Fibroblast of the aortic adventitia (primary cell): ENCODE results near the gene NATD1. TPM values are rescaled to one million over a fixed set of nuclear protein-coding genes. Genes with fewer than 3 reads are reported as not detected.

Source experiments
- DNase-seq: peaks from one replicate; pipeline ENCODE4 v3.0.0-alpha.2; 2010; ENCODE audit warnings: low read depth
- H3K4me3 ChIP-seq: 2 replicates; pipeline ENCODE4 v1.5.1; 2011; ENCODE audit warnings: low read depth, mild to moderate bottlenecking, control low read depth, low read length, moderate library complexity
- total RNA-seq: library from RNA; depleted of rRNA; stranded (reverse); fragments of >200 nt; gene quantifications from 2 replicates; pipeline ENCODE4 v1.2.3, GENCODE V29; 2012; ENCODE audit warnings: low replicate concordance
- TF ChIP-seq, protein P1 (sequence below): IDR thresholded peaks from 2 replicates; pipeline ENCODE4 v1.5.1; 2011; ENCODE audit warnings: mild to moderate bottlenecking, low read length, control low read depth, inconsistent platforms; ENCODE audit not compliant: insufficient read depth

NATD1 gene
- total RNA-seq, 1 donor = 3.1 TPM

DNA sequence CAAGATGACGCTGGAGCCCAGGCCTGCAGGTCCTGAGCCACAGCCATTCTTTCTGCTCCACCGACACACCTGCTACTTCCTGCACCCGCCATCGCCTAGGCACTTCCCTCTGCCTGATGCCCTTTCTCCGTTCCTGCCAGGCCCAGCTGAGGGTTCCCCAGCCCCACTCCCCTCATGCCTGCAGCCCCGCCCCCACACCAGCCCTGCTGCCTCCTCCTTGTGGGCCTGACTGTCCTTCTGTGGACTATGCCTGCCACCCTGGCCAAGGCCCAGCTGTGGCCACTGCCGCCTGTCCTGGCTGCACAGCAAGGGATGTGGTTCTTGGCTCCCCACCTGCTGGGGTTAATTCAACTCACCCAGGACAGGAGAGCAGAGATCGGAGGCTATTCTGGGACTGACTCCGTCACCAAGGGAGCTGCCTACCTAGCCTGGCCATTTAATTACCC lies 7.5 kb downstream of the NATD1 start:
- no peak for DNase-seq
- no peak overlapping the region for H3K4me3 ChIP-seq
- TF ChIP-seq, protein P1, sequence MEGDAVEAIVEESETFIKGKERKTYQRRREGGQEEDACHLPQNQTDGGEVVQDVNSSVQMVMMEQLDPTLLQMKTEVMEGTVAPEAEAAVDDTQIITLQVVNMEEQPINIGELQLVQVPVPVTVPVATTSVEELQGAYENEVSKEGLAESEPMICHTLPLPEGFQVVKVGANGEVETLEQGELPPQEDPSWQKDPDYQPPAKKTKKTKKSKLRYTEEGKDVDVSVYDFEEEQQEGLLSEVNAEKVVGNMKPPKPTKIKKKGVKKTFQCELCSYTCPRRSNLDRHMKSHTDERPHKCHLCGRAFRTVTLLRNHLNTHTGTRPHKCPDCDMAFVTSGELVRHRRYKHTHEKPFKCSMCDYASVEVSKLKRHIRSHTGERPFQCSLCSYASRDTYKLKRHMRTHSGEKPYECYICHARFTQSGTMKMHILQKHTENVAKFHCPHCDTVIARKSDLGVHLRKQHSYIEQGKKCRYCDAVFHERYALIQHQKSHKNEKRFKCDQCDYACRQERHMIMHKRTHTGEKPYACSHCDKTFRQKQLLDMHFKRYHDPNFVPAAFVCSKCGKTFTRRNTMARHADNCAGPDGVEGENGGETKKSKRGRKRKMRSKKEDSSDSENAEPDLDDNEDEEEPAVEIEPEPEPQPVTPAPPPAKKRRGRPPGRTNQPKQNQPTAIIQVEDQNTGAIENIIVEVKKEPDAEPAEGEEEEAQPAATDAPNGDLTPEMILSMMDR = no peak

DNA sequence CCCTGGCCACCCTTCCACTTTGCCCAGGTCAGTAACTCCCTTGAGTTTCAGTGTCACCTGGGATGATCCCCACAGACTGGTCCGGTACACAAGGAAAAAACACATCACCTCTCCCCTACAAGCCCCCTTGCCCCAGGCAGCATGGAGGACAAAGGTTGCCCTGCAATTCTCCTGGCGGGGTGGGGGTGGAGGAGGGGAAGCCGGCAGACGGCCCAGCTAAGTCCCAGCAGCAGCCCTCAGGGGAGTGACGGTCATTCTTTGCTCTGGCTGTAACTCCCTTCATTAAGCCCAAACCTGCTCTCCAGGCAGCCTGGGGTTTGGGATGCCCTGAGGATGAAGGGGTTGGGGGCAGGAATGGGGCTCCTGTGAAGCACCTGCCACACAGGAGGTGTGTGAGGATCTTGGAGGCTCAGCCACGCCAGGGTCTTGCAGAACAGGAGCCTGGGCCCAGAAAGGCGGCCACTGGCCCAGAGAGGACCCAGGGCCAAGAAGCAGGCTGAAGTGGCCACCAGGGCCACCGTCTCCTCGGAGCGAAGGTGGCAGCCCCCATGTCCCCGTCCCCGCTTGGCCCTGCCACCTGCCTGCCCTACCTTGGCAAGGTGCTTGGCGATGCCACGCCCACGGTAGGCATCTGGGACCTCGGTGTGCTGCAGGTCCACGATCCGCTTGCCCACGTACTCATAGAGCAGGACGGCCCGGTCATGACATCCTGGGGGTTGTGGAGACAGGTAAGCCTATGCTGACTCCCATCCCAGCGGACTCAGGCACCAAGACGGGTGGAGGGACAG lies 9.5 kb downstream of the NATD1 start:
- no peak for DNase-seq
- TF ChIP-seq, protein P1 = no peak
- no peak overlapping the region for H3K4me3 ChIP-seq

DNA sequence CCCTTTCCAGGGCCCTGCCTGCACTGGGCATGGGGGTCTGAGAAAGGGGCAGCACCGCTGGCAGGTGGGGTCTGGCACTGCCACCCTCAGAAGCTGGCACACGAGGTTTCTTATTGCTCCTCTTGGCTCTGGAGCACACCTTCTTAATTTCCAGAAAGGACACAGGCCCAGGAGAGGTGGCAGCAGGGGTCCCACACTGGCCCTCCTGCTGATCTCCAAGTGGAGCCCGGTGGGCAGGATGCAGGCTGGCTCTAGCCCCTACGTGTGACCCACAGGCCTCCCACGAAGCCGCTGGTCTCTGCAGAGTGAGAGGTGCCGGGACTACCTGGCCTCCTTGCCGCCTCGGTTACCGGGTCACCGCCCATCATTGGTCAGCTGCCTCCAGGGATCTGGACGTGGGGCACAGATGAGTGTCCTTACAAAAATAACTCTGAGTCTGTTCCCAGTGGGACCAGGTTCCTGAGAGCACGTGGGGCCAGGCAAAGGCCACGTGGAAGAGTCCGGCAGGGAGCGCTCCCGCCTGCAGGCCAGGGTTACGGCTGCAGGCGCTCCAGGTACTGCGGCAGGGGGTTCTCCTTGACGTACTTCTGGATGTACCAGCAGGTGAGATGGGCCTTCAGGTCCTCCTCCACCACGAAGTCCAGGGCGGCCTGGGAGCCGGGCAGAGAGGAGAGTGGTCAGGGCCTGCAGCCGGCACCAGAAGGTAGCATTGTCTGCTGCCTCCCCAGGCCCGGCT lies 10.3 kb downstream of the NATD1 start:
- H3K4me3 ChIP-seq = no peak overlapping the region
- no peak for DNase-seq
- TF ChIP-seq, protein P1 = no peak

DNA sequence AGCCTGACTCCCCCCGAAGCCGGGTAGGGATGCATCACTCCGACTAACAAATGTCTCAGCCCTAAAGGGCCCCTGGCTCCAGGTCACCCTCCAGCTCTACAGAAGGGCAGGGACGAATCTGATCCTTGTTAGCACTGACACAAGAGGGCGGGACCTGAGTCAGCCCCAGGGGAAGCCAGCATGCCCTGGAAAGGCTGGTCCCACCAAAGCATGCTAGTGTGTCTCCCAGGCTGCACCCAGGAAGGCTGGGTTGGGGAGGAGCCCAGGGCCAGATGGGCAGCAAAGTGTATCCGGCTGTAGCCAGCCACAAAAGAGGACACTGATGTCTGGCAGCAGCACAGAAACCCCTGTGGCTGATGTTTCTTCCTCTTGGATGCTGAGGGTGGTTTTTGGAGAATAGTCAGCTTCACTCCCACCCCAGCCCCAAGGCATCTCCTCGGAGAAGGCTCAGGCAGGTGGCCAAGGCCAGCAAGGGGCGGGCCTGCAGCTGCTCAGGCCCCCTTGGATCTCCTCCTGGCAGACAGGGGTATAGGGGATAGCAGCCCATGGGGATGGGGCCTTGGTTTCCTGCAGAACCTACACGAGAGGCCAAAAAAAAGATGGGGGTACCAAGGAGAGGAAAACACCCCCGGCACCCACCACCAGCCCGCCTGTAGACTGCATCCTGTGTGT lies 11.0 kb downstream of the NATD1 start:
- TF ChIP-seq, protein P1 = no peak
- DNase-seq = peak; percentile 17
- H3K4me3 ChIP-seq = no peak overlapping the region

DNA sequence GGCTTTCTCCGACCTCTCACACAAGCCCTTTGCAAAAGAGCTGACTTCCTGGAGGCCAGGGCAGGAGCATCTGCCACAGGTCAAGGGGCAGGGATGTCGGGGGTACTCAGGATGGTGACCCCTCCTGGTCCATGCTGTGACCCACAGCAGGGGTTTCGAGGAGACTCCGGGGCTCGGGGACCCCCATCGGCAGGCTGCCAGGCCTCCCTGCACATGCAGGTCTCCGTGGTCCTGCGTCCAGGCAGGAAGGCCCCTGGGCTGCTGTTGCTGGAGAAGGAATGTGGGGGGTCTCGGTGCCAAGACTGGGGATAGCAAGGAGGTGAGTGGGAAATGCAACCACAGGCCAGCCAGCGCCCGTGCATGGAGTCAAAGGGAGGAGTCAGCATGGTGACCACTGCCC lies 11.6 kb downstream of the NATD1 start:
- TF ChIP-seq, protein P1 = no peak

DNA sequence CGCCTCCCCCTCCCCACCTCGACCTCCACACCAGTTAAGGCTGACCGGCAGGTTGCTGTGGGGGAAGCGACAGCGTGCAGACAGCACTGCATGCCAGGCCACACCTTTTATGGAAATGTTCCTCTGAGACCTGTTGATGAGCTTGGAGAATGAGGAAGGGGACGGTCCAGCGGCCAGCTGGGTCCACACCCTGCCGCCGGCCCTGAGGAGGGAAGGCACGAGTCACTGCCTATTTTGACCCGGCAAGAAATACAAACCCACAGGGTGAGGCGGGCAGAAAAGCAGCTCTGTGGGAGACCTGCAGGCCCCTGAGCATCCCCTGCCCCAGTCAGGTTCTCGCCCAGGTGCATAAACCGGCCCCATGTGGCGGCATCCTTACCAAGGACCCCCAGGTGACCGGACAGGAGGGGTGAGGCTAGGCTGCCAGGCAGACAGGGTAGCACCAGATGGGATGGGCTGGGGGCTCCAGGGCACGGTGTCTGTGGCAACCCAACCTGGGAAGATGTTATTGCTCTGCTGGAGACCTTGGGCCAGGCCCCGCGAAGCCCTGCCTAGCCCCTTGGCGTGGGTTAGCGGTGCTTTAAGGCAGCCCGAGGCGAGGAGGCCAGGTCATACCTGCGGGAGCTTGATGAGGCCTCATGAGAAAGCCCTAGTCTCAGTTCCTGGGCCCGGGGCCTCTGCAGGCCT lies 12.7 kb downstream of the NATD1 start:
- TF ChIP-seq, protein P1 = no peak
- no peak for DNase-seq
- no peak overlapping the region for H3K4me3 ChIP-seq

More for the DNA sequence above, 11.6 kb downstream of the NATD1 start:
- no peak for DNase-seq
- no peak overlapping the region for H3K4me3 ChIP-seq
